Lower leg skin (tissue), 4 donors: ENCODE data around the gene PCDHGA4. TPM values are rescaled to one million over a fixed set of nuclear protein-coding genes. Genes with fewer than 3 reads are reported as not detected.
"Not testable (repeated sequence)": the region's sequence is repeated elsewhere in the genome, so short reads cannot be mapped to it uniquely, and the experiment has no call there.

Experiments
- DNase-seq, 2 donors: peaks; one replicate each; pipeline ENCODE4 v3.0.0-alpha.2; 2019; ENCODE audit warnings: low spot score in 2 of 2
- H3K4me3 ChIP-seq: fragments of 200-600 bp; sonication (generic); 2 replicates; pipeline ENCODE4 v1.5.1; 2017; ENCODE audit warnings: mild to moderate bottlenecking, low read depth; ENCODE audit not compliant: poor library complexity, severe bottlenecking
- CTCF ChIP-seq, 3 donors: fragments of 450-650 bp; IDR thresholded peaks; one replicate each; pipeline ENCODE4 v1.5.1; 2016; ENCODE audit warnings: antibody characterized with exemption in 3 of 3, mild to moderate bottlenecking in 3 of 3, moderate library complexity in 2 of 3
- POLR2A ChIP-seq, 2 donors: fragments of 450-650 bp; IDR thresholded peaks; one replicate each; pipeline ENCODE4 v1.6.1; 2016 to 2017; ENCODE audit warnings: antibody characterized with exemption in 2 of 2, mild to moderate bottlenecking in 1 of 2, moderate library complexity in 1 of 2
- WGBS, 2 donors: methylation state at CpG; one replicate each; pipeline ENCODE4 v1.1.5; 2018; 5-methylcytosine and 5-hydroxymethylcytosine counted together
- intact Hi-C: fragments of 100-400 bp; cut with DNase I; formaldehyde crosslinking; loops from one replicate; pipeline ENCODE4 v1.15.0; 2023; ENCODE audit warnings: low total_unique reads
- total RNA-seq, 4 donors: library from RNA; depleted of rRNA; stranded (reverse); fragments of >200 nt; gene quantifications; one replicate each; pipeline ENCODE4 v1.1.0, GENCODE V29; 2016

PCDHGA4 gene
- total RNA-seq, 4 donors from 2014 or later: 0.25 to 4.3 (median 2.4) TPM

- intact Hi-C loops: no loop called here
- no peak within 1 kb of the TSS for H3K4me3 ChIP-seq
- peak in 1 of 2 donors; percentile 39 for DNase-seq
- 17 to 22% methylated on average over 31 to 35 of the region's 37 CpGs for WGBS, 2 donors
- TF ChIP-seq CTCF (IDR thresholded peaks at IDR 0.05) (no peak), POLR2A (IDR thresholded peaks at IDR 0.05) (no peak)
Measured at GRCh38 chr5:141382469-141383294, 27.9 kb downstream of the PCDHGA4 start, which contains the start of gene PCDHGA7. PCDHGA7 (plus strand) TSS chr5:141382742; CDS start chr5:141382900, 158 bp downstream.

GRCh38 chr5:141383345-141383744 is 28.5 kb downstream of the PCDHGA4 start:
- 37 to 44% methylated on average over 21 of the region's 21 CpGs for WGBS, 2 donors

GRCh38 chr5:141384471-141385267 is 29.8 kb downstream of the PCDHGA4 start:
- 46 to 53% methylated on average over 23 to 43 of the region's 43 CpGs for WGBS, 2 donors
- peak in 1 of 2 donors; percentile 70 for DNase-seq
- TF ChIP-seq POLR2A (IDR thresholded peaks at IDR 0.05) (no peak), CTCF (IDR thresholded peaks at IDR 0.05) (no peak)
- no peak overlapping the region for H3K4me3 ChIP-seq
- intact Hi-C loops: no loop called here

More at GRCh38 chr5:141383345-141383744, 28.5 kb downstream of the PCDHGA4 start:
- no peak overlapping the region for H3K4me3 ChIP-seq
- peak in 1 of 2 donors; percentile 69 for DNase-seq
- no peak for TF ChIP-seq POLR2A (IDR thresholded peaks at IDR 0.05)
- no peak for TF ChIP-seq CTCF (IDR thresholded peaks at IDR 0.05)
- intact Hi-C loops: no loop called here

- H3K4me3 ChIP-seq, intact Hi-C loops: not testable (repeated sequence)
- 13 to 14% methylated on average over 23 to 24 of the region's 40 CpGs for WGBS, 2 donors
- peak in 1 of 2 donors; percentile 69 for DNase-seq
Measured at GRCh38 chr5:141387557-141388311, 32.9 kb downstream of the PCDHGA4 start, which contains the start of gene PCDHGB4. PCDHGB4 (plus strand) TSS chr5:141387698; CDS start chr5:141387885, 187 bp downstream.

GRCh38 chr5:141388661-141389060 is 33.8 kb downstream of the PCDHGA4 start:
- DNase-seq: no peak
- H3K4me3 ChIP-seq: no peak overlapping the region
- TF ChIP-seq CTCF (IDR thresholded peaks at IDR 0.05): no peak
- intact Hi-C loops: no loop called here
- 46 to 51% methylated on average over 10 of the region's 10 CpGs for WGBS, 2 donors
